ENCODE results near the gene LRRC3C.
"Not testable (repeated sequence)": the region's sequence is repeated elsewhere in the genome, so short reads cannot be mapped to it uniquely, and the experiment has no call there.

LRRC3C gene, protein sequence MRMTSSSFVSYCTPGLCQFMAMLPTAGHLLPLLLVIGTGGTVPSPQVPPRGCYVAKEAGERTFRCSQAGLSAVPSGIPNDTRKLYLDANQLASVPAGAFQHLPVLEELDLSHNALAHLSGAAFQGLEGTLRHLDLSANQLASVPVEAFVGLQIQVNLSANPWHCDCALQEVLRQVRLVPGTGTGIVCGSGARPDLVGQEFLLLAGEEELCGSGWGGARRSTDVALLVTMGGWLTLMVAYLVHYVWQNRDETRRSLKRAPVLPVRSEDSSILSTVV

DNA sequence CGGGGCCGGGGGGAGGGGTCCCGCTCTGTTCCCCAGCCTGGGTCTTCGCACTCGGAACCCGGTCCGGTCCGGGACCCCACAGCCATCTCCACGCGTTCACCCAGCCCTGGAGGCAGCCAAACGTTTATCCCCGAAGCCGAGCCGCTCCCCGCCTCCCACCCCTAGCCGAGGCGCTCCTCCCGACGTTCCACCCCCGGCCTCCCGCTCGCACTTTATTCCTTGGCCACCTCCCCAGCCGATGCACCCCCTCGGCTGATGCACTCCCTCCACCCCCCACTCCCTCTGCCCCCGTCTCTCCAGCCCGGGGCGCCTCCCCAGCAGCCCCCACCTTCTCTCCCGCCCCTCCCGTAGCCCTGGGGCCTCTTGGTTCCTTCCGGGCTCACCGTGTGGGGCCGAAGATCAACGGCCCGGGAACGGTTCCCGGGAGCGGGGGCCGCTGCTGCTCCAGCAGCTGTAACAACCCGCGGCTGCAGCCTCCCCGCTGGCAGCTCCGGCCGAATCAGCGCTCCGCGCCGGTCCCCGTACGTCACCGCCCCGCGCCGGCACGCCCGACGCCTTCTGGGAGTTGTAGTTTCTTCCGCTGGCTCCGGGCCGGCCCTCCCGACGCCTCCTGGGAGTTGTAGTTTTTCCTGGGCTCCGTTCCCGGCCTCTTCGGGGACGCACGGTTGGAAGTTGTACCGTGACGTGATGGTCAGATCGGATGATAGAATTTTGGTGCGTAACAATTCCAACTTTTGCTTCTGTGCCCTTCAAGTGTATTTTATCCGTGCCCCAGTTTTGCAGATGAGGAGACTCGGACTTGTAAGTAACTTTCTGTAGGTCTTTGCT, at the start of gene LRRC3C, which contains the start of gene ORMDL3:
TSS of gene LRRC3C (plus strand) at position 632 of the 828 bp plus-strand sequence. CDS start 13,792 bp downstream, outside the sequence.
TSS of gene ORMDL3 (minus strand) at position 501 of the 828 bp plus-strand sequence. CDS start 3,398 bp downstream, outside the sequence.
- DNase-seq (ENCODE audit: low read depth in 2 of 2): peak; percentile 82 to 83

DNA sequence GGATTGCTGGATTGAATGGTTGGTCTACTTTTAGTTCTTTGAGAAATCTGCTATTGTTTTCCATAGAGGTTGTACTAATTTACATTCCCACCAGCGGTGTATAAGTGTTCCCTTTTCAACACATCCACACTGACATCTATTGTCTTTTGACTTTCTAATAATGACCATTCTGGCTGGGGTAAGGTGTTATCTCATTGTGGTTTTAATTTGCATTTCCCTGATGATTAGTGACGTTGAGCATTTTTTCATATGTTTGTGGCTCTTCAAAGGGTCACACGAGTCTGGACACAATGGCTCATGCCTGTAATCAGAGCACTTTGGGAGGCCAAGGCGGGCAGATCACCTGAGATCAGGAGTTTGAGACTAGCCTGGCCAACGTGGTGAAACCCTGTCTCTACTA, 41.4 kb upstream of the LRRC3C start:
- DNase-seq (ENCODE audit: low read depth in 2 of 2): not testable (repeated sequence)

DNA sequence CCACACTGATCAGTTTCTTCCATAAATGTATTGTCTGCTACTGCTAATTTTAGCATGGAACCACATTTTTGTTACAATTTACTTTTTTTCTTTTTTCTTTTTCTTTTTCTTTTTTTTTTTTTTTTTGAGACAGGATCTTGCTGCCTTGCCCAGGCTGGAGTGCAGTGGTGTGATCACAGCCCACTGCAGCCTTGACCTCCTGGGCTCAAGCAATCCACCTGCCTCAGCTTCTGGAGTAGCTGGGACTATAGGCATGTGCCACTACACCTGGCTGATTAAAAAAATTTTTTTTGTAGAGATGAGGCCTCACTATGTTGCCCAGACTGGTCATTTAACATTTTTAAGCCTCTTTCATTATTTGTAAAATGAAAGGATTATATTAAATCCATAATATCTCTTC, 40.5 kb upstream of the LRRC3C start:
- DNase-seq (ENCODE audit: low read depth in 2 of 2): no peak

DNA sequence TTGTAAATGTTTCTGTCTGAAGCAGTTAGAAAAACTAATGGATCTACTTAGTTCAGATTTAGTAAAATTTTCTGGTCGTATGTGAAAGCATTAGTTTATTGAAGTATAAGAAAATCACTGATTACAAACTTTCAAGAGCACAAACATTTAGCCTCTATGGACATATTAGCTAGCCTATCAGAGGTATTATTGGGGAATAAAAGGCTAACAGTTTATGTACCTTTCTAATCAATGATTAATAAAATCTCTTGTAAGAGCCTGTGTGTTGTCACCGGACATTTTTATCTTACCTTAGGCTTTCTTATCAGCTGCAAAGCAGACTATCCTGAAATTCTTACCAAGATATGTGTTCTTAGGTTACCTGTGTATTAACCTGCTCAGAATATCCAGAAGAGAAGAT, 38.3 kb upstream of the LRRC3C start:
- no peak for DNase-seq (ENCODE audit: low read depth in 2 of 2)

DNA sequence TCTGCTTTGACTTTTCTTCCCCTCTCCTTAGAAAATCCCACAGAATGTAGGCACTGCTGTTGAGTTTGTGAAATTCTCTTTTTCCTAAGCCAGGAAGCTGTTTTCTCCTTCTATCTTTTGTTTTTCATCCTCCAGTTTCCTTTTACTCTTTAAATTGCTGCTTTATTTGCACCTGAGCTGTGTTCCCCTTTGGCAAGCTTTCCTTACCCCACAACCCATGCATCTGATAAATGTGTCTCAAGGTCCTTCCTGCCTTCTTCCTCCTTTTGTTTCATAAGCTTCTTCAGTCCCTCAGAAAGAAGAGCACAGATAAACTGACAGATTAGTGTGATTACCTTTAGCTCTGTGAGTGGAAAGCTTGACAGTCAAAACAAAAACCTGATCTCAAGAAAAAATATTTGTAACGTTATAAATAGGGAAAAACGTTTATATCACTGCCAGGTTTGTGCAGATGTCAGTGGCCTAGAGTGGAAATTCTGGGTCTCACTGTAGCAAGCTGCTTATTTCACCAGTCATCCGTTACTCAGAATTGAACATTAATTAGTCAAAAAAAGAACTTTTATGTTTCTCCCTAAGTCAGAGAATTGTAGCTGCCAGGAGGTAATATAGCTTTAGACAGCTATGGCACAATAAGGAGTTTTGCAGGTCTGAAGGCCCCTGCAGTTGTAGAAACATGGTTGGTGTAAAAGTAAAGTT, 32.7 kb upstream of the LRRC3C start:
- DNase-seq (ENCODE audit: low read depth in 2 of 2): no peak

DNA sequence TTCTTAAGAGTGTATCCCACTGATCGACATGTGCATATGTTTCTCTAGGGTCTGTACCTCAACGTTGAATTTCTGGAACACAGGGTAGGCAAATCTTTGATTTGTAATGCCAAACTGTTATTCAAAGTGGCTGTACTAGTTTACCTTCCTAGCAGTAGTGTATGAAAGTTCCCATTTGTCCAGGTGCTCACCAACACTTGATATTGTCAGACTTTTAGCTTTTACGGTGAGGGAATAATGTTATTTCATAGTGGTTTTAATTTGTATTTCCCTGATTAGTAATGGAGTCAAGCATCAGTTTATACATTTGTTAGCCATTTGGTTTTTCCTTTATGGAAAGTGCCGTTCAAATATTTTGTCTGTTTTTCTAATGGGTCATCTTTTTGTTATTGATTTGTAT, 29.4 kb upstream of the LRRC3C start:
- DNase-seq (ENCODE audit: low read depth in 2 of 2): no peak

DNA sequence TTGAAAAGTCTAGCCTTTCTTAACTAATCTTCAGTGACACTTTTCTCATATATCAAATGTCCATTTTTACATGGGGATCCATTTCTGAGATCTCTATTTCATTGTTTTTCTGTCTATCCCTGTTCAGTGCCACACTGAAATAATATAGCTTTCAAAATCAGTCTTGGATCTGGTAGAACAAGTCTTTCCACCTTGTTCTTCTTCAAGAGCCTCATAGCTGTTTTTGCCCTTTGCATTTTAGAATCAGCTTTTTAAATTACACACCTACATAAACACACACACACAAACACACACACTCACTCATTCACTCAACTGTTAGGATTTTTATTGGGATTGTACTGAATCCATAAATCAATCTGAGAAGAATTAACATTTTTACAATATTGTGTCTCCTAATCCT, 28.3 kb upstream of the LRRC3C start:
- DNase-seq (ENCODE audit: low read depth in 2 of 2): no peak

DNA sequence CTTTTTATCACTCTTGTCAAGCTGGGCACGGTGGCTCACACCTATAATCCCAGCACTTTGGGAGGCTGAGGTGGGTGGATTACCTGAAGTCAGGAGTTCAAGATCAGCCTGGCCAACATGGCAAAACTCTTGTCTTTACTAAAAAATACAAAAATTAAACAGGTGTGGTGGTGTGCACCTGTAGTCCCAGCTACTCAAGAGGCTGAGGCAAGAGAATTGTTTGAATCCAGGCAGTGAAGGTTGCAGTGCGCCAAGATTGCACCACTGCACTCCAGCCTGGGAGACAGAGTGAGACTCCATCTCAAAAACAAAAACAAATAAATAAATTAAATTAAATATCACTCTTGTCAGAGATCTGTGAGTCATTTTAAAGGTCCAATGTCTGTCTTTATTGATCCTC, 25.5 kb upstream of the LRRC3C start:
- DNase-seq (ENCODE audit: low read depth in 2 of 2): not testable (repeated sequence)

DNA sequence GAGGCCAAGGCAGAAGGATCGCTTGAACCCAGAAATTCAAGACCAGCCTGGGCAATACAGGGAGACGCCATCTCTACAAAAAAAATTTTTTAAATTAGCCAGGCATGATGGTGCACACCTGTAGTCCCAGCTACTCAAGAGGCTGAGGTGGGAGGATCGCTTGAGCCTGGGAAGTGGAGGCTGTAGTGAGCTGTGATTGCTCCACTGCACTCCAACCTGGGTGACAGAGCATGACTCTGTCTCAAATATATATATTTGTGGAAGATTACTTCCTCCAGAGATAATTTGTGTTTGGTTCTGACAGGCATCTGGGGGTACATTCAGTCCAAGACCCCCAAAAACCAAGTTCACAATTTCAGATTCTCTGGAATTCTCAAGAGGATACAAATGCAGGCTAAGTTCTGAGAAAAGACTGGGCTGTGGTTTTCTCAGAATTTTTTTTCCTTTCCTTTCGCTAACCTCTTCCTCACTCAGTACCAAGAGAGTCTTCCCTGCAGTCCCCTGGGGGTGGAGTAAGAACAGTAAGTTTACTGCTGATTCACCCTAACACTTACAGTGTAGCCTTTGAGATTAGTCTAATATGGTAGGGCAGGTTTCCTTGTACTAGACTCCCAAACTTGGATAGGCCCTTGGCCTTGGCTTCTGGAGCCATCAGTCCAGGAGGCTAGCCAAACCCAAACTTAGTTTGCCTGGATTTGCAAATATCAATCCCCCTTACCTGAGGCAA, 24.2 kb upstream of the LRRC3C start:
- no peak for DNase-seq (ENCODE audit: low read depth in 2 of 2)

DNA sequence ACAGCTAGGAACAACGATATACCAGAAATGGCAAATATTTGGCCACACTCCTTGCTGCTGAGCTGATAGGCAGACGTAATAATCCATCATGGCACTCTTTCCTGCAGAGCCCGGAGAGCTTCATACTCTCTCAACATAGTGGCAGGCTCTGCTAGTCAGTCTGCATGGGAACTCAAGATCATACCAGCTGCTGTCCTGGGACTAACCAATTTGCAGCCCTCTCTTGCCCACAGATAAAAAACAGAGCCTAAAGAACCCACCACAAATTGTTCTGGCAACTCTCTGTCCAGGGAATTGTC, 22.6 kb upstream of the LRRC3C start:
- no peak for DNase-seq (ENCODE audit: low read depth in 2 of 2)

DNA sequence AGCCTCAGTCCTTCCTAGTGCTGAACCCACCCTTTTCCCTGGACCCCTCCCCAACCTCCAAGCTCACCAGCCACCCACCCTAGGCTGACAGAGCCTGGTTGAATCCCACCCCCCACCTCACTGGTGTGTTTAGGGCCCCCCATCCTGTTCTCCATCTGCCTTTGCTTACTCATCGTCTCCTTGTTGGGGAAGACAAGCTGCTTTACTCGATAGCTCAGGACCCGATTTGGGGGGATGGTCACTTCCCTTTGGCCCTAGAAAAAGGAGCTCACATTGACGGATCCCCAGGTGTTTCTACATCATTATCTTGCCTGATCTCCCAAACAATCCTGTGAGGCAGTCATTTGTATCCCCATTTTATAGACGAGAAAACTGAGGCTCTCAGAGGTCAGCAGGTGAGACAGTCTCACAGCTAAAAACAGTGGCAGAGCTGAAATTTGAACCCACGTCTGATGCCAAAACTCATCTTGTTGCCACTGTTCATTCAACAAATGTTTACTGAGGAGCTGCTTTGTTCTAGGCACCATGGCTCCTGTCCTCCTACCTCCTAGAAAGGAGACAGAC, 18.7 kb upstream of the LRRC3C start:
- DNase-seq (ENCODE audit: low read depth in 2 of 2): no peak

DNA sequence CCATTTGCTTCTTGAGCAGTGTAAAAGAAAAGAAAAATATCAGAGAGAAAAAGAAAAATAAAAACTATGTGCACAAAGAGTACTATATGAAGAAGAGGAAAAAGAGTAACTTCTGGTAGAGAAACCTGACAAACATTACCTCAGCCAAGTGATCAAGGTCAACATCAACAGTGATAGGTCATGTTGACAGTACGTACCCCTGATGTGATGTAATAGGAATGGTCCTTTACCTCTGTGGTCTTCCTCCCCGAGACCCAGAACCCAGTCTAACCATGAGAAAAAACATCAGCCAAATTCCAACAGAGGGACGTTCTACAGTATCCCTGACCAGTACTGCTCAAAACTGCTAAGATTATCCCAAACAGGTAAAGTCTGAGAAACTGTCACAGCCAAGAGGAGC, 13.5 kb upstream of the LRRC3C start:
- no peak for DNase-seq (ENCODE audit: low read depth in 2 of 2)

DNA sequence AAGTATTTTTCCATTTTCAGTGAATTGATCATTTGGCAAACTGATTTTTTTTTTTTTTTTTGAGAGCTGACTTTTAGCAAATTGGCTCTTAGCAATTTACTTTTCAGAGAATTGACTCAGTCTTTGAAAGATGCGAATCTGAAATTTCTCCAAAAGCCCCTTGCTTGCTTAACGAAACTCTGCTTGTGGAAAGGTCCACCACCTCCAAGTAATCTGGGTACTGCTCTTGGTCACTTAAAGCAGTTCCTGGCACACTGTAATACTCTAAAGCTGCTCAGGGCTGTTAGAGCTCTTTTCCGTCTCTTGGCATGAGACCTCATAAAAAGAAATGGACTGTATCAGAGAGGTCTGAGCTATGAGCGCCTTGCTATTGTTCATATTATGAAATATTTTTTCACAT, 12.0 kb upstream of the LRRC3C start:
- no peak for DNase-seq (ENCODE audit: low read depth in 2 of 2)

DNA sequence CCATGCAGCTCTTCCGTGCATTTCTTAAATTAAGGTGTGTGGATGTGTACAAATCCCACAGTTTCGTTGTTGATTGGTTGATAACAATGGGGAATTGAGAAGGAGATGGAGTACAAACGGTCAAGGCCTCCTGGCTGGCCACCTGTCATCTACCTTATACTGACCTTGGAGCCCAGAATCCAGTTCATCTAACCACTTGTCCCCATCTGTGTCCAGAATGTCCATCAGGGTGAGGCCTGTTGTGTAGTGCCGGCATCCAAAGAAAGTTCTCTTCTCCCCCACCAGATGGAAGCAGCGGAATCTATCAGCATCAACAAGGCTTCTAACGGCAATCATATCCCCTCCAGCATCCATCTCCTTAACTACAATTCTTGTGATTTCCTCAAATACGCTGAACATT, 10.6 kb upstream of the LRRC3C start:
- DNase-seq (ENCODE audit: low read depth in 2 of 2): no peak

DNA sequence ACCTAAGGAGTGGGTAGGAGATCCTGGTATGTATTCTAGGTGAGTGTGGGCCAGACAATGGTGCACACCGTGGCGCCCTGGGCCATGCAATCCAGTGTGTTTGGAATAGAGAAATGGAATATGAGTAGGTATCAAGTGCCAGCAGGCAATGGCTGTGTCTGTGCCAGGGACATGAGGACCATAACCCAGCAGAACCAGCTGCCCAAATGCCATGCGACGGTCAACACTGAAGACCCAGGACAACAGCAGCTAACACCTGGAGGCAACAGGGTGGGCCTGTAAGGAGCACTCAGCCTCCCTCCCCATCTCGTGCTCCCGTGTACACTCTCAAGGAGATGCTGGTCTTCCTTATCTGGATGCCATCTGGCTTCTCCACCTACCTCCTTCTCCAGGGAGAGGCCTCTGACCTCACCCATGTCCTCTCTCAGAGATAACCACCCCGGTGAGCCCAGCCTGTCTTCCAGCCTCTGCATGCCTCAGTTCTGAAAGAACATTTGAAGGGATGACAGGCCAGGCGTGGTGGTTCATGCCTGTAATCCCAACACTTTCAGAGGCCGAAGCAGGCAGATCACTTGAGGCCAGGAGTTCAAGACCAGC, 8.3 kb upstream of the LRRC3C start:
- no peak for DNase-seq (ENCODE audit: low read depth in 2 of 2)

DNA sequence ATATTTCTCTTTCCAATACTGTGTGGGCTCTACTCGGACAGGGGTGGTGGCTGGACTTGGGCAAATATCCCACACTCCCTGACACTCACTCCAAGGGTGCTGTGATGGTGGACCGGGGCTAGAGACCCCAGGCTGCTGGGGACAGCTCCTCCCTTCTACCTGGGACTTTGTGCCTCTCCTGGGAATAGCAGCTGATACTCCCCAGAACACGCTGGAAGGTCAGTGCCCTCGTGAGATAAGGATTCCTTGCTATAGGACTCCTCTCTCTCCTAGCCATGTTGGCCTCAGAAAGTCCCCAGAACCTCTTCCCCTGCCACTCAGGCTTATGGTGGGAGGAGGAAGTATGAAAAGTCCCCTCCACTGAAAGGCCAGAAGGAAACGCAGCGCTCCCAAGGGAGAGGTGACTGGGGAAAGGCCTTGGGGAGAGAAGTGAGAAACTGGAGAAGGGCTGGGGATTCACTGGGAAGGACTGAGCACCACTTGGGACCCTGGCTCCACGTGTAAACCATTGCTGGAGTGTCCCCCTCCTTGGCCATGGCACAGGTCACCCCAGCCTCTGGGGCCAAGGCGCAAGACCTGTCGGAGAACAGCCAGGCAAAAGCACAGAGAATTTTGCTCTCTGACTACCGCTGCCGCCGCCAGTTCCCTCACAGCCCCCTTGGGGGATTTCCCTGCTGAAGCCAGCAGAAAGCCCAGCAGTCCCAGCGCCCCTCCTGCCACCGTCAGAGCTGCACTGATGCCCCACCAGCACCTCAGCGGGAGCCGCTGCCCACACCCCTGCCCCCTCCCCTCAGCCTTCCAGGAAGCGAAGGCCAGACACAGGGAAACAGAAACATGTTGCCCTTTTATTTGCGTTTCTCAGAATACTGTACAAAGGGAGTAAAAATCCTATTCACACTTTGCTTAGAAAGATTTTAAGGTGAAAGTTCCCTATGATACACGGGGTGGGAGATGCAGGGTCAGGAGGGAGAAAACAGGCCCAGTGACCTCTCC, 7.0 kb upstream of the LRRC3C start:
- peak in 1 of 2 donors; percentile 13 for DNase-seq (ENCODE audit: low read depth in 2 of 2)

DNA sequence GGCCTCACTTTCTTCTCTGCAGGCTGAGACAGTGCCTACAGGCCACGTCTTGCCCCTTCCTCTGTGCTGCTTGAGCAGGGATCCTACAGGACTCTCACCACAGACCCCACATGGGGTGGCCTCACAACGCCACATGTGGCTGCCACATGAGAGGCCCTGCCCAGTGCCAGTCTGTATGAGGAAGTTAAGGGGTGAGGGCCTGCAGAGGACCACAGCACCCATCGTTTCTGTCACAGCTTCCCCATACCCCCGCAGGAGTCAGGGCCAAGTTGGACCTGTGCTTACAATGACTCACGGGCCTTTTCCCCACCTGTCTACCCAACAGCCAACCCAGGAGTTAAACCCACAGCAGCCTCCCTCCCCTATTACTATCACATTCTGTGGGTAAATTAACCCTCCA, 6.2 kb upstream of the LRRC3C start:
- no peak for DNase-seq (ENCODE audit: low read depth in 2 of 2)

DNA sequence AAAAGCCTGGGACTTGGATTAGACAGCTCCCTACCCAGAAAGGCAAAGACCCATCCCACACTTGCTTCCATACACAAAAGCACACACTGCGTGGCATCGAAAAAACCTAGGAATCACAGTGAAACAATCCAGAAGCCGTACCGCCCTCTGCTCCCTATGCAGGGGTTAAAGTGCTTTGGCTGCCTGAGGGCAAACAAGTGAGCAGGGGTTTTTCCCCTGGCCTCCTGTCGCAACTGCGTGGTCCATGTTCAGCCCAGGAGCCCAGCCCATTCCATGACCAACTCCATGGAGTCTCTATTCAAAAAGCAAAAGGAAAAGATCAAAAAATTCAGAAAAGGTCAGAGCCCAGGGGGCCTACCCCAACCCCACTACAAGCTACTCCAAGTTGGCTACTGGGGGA, 5.5 kb upstream of the LRRC3C start:
- DNase-seq (ENCODE audit: low read depth in 2 of 2): no peak

DNA sequence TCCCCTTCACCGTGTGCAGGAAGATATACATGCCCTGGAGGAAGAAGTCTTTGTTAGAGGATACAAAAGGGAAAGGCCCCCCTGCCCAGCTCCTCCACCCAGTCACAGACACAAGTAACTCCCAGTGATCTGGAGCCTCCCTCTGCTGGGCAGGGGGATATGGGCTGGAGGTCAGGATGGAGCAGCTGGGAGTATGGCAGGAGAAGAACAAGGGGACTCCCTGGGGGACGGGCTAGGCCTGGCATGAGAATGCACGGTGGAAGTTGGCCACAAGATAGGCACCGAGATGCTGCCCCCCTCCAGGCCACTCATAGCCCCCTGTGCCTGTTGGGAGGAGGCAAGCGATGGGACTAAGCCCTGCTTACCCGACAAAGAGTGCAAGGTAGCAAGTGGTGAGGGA, 4.3 kb upstream of the LRRC3C start:
- DNase-seq (ENCODE audit: low read depth in 2 of 2): no peak
